PC-9 (cell line): ENCODE measurements around the gene PLIN5. TPM values are rescaled to one million over a fixed set of nuclear protein-coding genes. Genes with fewer than 3 reads are reported as not detected.

Experiments used
- BruUV-seq: library from RNA; stranded (reverse); fragments of 400-500 nt; replicated peaks from 2 replicates; lab custom pipeline; 2021; lab: Mats Ljungman, UMichigan
- CTCF ChIA-PET: fragments of 300-600 bp; sonication (Branson Sonifier 250); formaldehyde crosslinking; loops from one replicate; lab custom pipeline; 2022; ENCODE audit warnings: antibody characterized with exemption; lab: Charles Lee
- POLR2A ChIA-PET: fragments of 300-600 bp; sonication (Branson Sonifier 250); formaldehyde crosslinking; loops from one replicate; lab custom pipeline; 2022; ENCODE audit warnings: antibody characterized with exemption; ENCODE audit not compliant: unreplicated experiment; lab: Charles Lee
- DNase-seq, 2 experiments: peaks; one replicate each; pipeline versions ENCODE4 v3.0.0 to v3.0.0-alpha.2; 2015 to 2022; ENCODE audit warnings: mixed read lengths in 1 of 2
- H2AFZ ChIP-seq: fragments of 200-600 bp; sonication (generic); 2 replicates; pipeline ENCODE4 v1.8.1; 2017; ENCODE audit warnings: antibody characterized with exemption
- H3F3A ChIP-seq: fragments of 200-600 bp; sonication (generic); 2 replicates; pipeline ENCODE4 v1.8.1; 2017; ENCODE audit warnings: antibody characterized with exemption, mild to moderate bottlenecking, low read depth; ENCODE audit not compliant: insufficient read depth
- H3K27ac ChIP-seq: fragments of 200-600 bp; sonication (generic); 2 replicates; pipeline ENCODE4 v1.6.1; 2016; ENCODE audit warnings: mixed run types
- H3K27me3 ChIP-seq: fragments of 200-600 bp; sonication (generic); 2 replicates; pipeline ENCODE4 v1.6.1; 2016; ENCODE audit warnings: low read depth, mixed run types; ENCODE audit not compliant: insufficient read depth
- H3K36me3 ChIP-seq: fragments of 200-600 bp; sonication (generic); 2 replicates; pipeline ENCODE4 v1.6.1; 2016; ENCODE audit warnings: low read depth, mixed run types
- H3K4me1 ChIP-seq: fragments of 200-600 bp; sonication (generic); replicated peaks from 2 replicates; pipeline ENCODE4 v1.6.1; 2016; ENCODE audit warnings: mixed run types; ENCODE audit not compliant: insufficient read depth
- H3K4me2 ChIP-seq: fragments of 200-600 bp; sonication (generic); 2 replicates; pipeline ENCODE4 v1.6.1; 2017; ENCODE audit warnings: mixed run types
- H3K4me3 ChIP-seq: fragments of 200-600 bp; sonication (generic); 2 replicates; pipeline ENCODE4 v1.6.1; 2016; ENCODE audit warnings: mixed run types
- H3K79me2 ChIP-seq: fragments of 200-600 bp; sonication (generic); 2 replicates; pipeline ENCODE4 v1.6.1; 2017; ENCODE audit warnings: low read depth, mixed run types
- H3K9me2 ChIP-seq: fragments of 200-600 bp; sonication (generic); 2 replicates; pipeline ENCODE4 v1.8.1; 2017; ENCODE audit warnings: mild to moderate bottlenecking; ENCODE audit not compliant: insufficient read depth
- H3K9me3 ChIP-seq: fragments of 200-600 bp; sonication (generic); 2 replicates; pipeline ENCODE4 v1.8.1; 2016; ENCODE audit warnings: low read depth; ENCODE audit not compliant: insufficient read depth
- H4K20me1 ChIP-seq: fragments of 200-600 bp; sonication (generic); 2 replicates; pipeline ENCODE4 v1.8.1; 2017; ENCODE audit not compliant: insufficient read depth
- CTCF ChIP-seq: fragments of 200-600 bp; sonication (generic); conservative IDR thresholded peaks from 2 replicates; pipeline ENCODE4 v1.6.1; 2017; ENCODE audit warnings: mixed run types, antibody characterized with exemption, mild to moderate bottlenecking, moderate library complexity
- EZH2 ChIP-seq: fragments of 200-600 bp; sonication (generic); IDR thresholded peaks from 2 replicates; pipeline ENCODE4 v1.8.0; 2017; ENCODE audit warnings: antibody characterized with exemption, low read depth
- intact Hi-C: fragments of 100-400 bp; cut with micrococcal nuclease; formaldehyde crosslinking; loops from one replicate; pipeline ENCODE4 v1.10.0; 2022; ENCODE audit not compliant: unreplicated experiment
- total RNA-seq: library from RNA; stranded (reverse); gene quantifications from 2 replicates; pipeline ENCODE4 v1.2.3, GENCODE V29; 2021

The PLIN5 gene
- total RNA-seq, 1 experiment from 2014 or later = 4.4 TPM

GRCh38 chr19:4505570-4506448, 29.2 kb downstream of the PLIN5 start:
- Histone ChIP-seq H4K20me1 (no peaks in the 10 kb centered on the region), H3F3A (no peaks in the 10 kb centered on the region), H3K36me3 (no peaks in the 10 kb centered on the region), H3K27me3 (no peaks in the 10 kb centered on the region), H3K79me2 (no peaks in the 10 kb centered on the region), H3K9me3 (no peaks in the 10 kb centered on the region), H3K4me3 (no peak overlapping the region), H3K4me2 (no peak overlapping the region), H3K4me1 (no peaks in the 10 kb centered on the region), H3K27ac (no peak overlapping the region), H3K9me2 (no peaks in the 10 kb centered on the region), H2AFZ (no peak overlapping the region)
- no peak for DNase-seq
- ChIA-PET CTCF (no interaction called here), POLR2A (no interaction called here)
- TF ChIP-seq CTCF = no peak
- TF ChIP-seq EZH2 = no peak
- intact Hi-C loops = no loop called here
- no TSS peak for BruUV-seq

GRCh38 chr19:4504891-4505569, 30.0 kb downstream of the PLIN5 start:
- Histone ChIP-seq H3F3A (no peaks in the 10 kb centered on the region), H3K4me1 (no peaks in the 10 kb centered on the region), H3K4me2 (no peak overlapping the region), H3K9me3 (no peaks in the 10 kb centered on the region), H3K36me3 (no peaks in the 10 kb centered on the region), H3K27me3 (no peaks in the 10 kb centered on the region), H4K20me1 (no peaks in the 10 kb centered on the region), H3K79me2 (no peaks in the 10 kb centered on the region), H3K9me2 (no peaks in the 10 kb centered on the region), H3K4me3 (no peak overlapping the region), H3K27ac (no peak overlapping the region), H2AFZ (no peak overlapping the region)
- TF ChIP-seq CTCF = no peak
- ChIA-PET POLR2A (no interaction called here), CTCF (no interaction called here)
- DNase-seq = no peak
- intact Hi-C loops = no loop called here
- no TSS peak for BruUV-seq

GRCh38 chr19:4504297-4504701, 30.7 kb downstream of the PLIN5 start:
- Histone ChIP-seq H3K9me2 (no peaks in the 10 kb centered on the region), H3K4me2 (no peak overlapping the region), H3K27ac (no peak overlapping the region), H3K27me3 (no peaks in the 10 kb centered on the region), H3K79me2 (no peaks in the 10 kb centered on the region), H3K9me3 (no peaks in the 10 kb centered on the region), H4K20me1 (no peaks in the 10 kb centered on the region), H2AFZ (no peak overlapping the region), H3K4me3 (no peak overlapping the region), H3F3A (no peaks in the 10 kb centered on the region), H3K4me1 (no peaks in the 10 kb centered on the region), H3K36me3 (no peaks in the 10 kb centered on the region)
- TF ChIP-seq CTCF (no peak), EZH2 (no peak)
- ChIA-PET CTCF (interaction anchor here (0.6 kb wide), 1 partner anchor 117 kb away, joined by 6 read pairs; no protein-coding TSS in a partner anchor), POLR2A (no interaction called here)
- no TSS peak for BruUV-seq
- DNase-seq = no peak
- intact Hi-C loops = no loop called here
